CD14-positive monocyte (primary cell): ENCODE measurements around the gene SLC38A6. TPM values are rescaled to one million over a fixed set of nuclear protein-coding genes. Genes with fewer than 3 reads are reported as not detected.

Source experiments
- DNase-seq, 3 donors: peaks; one replicate each; pipeline ENCODE4 v3.0.0-alpha.2; 2011 to 2022
- H2AFZ ChIP-seq: 2 replicates; pipeline ENCODE4 v1.6.0; 2012; ENCODE audit warnings: mild to moderate bottlenecking, low read depth, low read length, inconsistent platforms; ENCODE audit not compliant: insufficient read depth, poor library complexity, severe bottlenecking
- H3K27ac ChIP-seq, 2 donors: 1 replicate in 1 of 2; 2 replicates in 1 of 2; pipeline ENCODE4 v1.5.1; 2012 to 2013; ENCODE audit warnings: low read length in 2 of 2, control low read depth in 1 of 2, inconsistent platforms in 1 of 2, low read depth in 1 of 2, mild to moderate bottlenecking in 1 of 2
- H3K27me3 ChIP-seq, 2 donors: one replicate each; pipeline versions ENCODE4 v1.6.0 to v1.6.1; 2011 to 2013; ENCODE audit warnings: low read length in 2 of 2; ENCODE audit not compliant: control insufficient read depth in 2 of 2, insufficient read depth in 2 of 2
- H3K36me3 ChIP-seq, 2 donors: replicated peaks in 1 of 2; 1 replicate in 1 of 2; 2 replicates in 1 of 2; pipeline versions ENCODE4 v1.5.1 to v1.6.1; 2012 to 2013; ENCODE audit warnings: low read length in 2 of 2, control low read depth in 1 of 2, inconsistent platforms in 1 of 2, mild to moderate bottlenecking in 1 of 2; ENCODE audit not compliant: insufficient read depth in 2 of 2, control insufficient read depth in 1 of 2
- H3K4me1 ChIP-seq, 2 donors: 1 replicate in 1 of 2; 2 replicates in 1 of 2; pipeline versions ENCODE4 v1.5.1 to v1.6.1; 2012 to 2013; ENCODE audit warnings: low read length in 2 of 2, control low read depth in 1 of 2, inconsistent platforms in 1 of 2, mild to moderate bottlenecking in 1 of 2, moderate library complexity in 1 of 2; ENCODE audit not compliant: insufficient read depth in 2 of 2, control insufficient read depth in 1 of 2
- H3K4me2 ChIP-seq: replicated peaks from 2 replicates; pipeline ENCODE3; 2012; ENCODE audit warnings: low read length, moderate library complexity, mild to moderate bottlenecking; ENCODE audit not compliant: poor library complexity, severe bottlenecking; ENCODE audit errors: extremely low read depth
- H3K4me3 ChIP-seq, 3 experiments: fragments of 200-600 bp in 1 of 3; sonication (generic) in 1 of 3; replicated peaks in 1 of 3; 1 replicate in 2 of 3; 2 replicates in 1 of 3; pipeline ENCODE4 v1.5.1; 2011 to 2013; ENCODE audit warnings: low read length in 3 of 3, mild to moderate bottlenecking in 3 of 3, control low read depth in 2 of 3, low read depth in 2 of 3, inconsistent platforms in 1 of 3, moderate library complexity in 1 of 3
- H3K79me2 ChIP-seq: 2 replicates; pipeline ENCODE4 v1.6.0; 2012; ENCODE audit warnings: mild to moderate bottlenecking, control low read depth, inconsistent platforms, low read length, moderate library complexity; ENCODE audit not compliant: insufficient read depth
- H3K9ac ChIP-seq: 2 replicates; pipeline ENCODE4 v1.6.0; 2017; ENCODE audit warnings: low read length, mild to moderate bottlenecking; ENCODE audit not compliant: insufficient read depth, poor library complexity, severe bottlenecking
- H3K9me3 ChIP-seq, 2 donors: replicated peaks in 1 of 2; 1 replicate in 1 of 2; 2 replicates in 1 of 2; pipeline versions ENCODE4 v1.5.1 to v1.6.1; 2012 to 2013; ENCODE audit warnings: low read length in 2 of 2, control low read depth in 1 of 2; ENCODE audit not compliant: control insufficient read depth in 1 of 2, insufficient read depth in 1 of 2
- H4K20me1 ChIP-seq: 2 replicates; pipeline ENCODE4 v1.6.0; 2012; ENCODE audit warnings: mild to moderate bottlenecking, low read length, control low read depth, moderate library complexity; ENCODE audit not compliant: insufficient read depth
- H3K27ac Mint-ChIP-seq, 7 donors: one replicate each; pipeline ENCODE4 v1.8.0; 2020; ENCODE audit warnings: mild to moderate bottlenecking in 7 of 7, mixed read lengths in 7 of 7, moderate library complexity in 6 of 7, inconsistent platforms in 2 of 7
- H3K27me3 Mint-ChIP-seq, 3 donors: one replicate each; pipeline ENCODE4 v1.8.0; 2021 to 2022; ENCODE audit warnings: low read depth in 3 of 3, mild to moderate bottlenecking in 3 of 3, mixed read lengths in 3 of 3, moderate library complexity in 3 of 3, inconsistent platforms in 1 of 3
- H3K36me3 Mint-ChIP-seq, 2 donors: one replicate each; pipeline ENCODE4 v1.8.0; 2020; ENCODE audit warnings: mixed read lengths in 2 of 2, inconsistent platforms in 1 of 2, mild to moderate bottlenecking in 1 of 2
- H3K4me1 Mint-ChIP-seq: one replicate; pipeline ENCODE4 v1.8.0; 2020; ENCODE audit warnings: mild to moderate bottlenecking, mixed read lengths
- H3K4me3 Mint-ChIP-seq, 2 donors: one replicate each; pipeline ENCODE4 v1.8.0; 2020; ENCODE audit warnings: mild to moderate bottlenecking in 2 of 2, mixed read lengths in 2 of 2, moderate library complexity in 1 of 2
- H3K9me3 Mint-ChIP-seq, 7 donors: one replicate each; pipeline ENCODE4 v1.8.0; 2020 to 2022; ENCODE audit warnings: mixed read lengths in 7 of 7, mild to moderate bottlenecking in 6 of 7, moderate library complexity in 6 of 7, inconsistent platforms in 2 of 7
- WGBS: methylation state at CpG from one replicate; pipeline ENCODE4 v1.1.5; 2013; ENCODE audit warnings: missing lambda C conversion rate; ENCODE audit not compliant: insufficient coverage; 5-methylcytosine and 5-hydroxymethylcytosine counted together
- intact Hi-C, 2 donors: fragments of 100-400 bp; cut with micrococcal nuclease; formaldehyde crosslinking; loops; one replicate each; pipeline versions ENCODE4 v1.15.0 to v1.15.1; 2023
- polyA plus RNA-seq, 3 donors: library from polyadenylated mRNA; depleted of rRNA in 1 of 3; unstranded in 2 of 3; stranded (reverse) in 1 of 3; fragments of 300-500 nt in 2 of 3; fragments of >200 nt in 1 of 3; fragmentation: Illumina TruSeq in 2 of 3; gene quantifications; 1 replicate in 2 of 3; 2 replicates in 1 of 3; pipeline ENCODE4 v1.2.3, GENCODE V29; 2012 to 2021
- TF ChIP-seq, protein P1 (sequence below): fragments of 200-600 bp; IDR thresholded peaks from one replicate; pipeline ENCODE4 v1.8.0; 2022; ENCODE audit warnings: antibody characterized with exemption, mild to moderate bottlenecking

The SLC38A6 gene
- polyA plus RNA-seq, 3 donors: 10.3 to 15.9 (median 14.0) TPM

DNA sequence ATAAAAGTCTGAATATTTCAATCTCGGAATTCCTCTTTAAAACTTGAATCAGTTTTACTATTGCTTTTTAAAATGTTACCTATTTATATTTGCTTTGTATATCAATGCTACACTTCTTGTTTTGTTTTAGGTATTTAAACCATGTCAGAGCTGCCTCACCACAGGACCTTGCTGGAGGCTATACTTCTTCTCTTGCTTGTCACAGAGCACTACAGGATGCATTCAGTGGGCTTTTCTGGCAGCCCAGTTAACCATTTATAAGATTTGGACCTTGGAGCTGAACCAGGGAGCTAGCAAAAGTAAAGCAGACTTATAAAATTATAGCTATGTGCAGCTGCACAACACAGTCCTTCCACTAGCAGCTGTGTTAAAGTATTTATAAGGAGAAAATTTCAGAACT is 12.9 kb upstream of the SLC38A6 start:
- Histone ChIP-seq H3K9ac (no peak overlapping the region), H3K4me2 (no peak overlapping the region), H3K27me3 (no peaks in the 10 kb centered on the region), H3K9me3 (no peaks in the 10 kb centered on the region), H3K36me3 (peaks cover 0 to under 1% of the 10 kb centered on the region in 2 donors), H2AFZ (no peak overlapping the region), H3K4me1 (peaks cover 0 to 13% of the 10 kb centered on the region in 2 donors), H4K20me1 (no peaks in the 10 kb centered on the region), H3K79me2 (no peaks in the 10 kb centered on the region), H3K27ac (no peak overlapping the region), H3K4me3 (no peak overlapping the region)
- H3K4me3 Mint-ChIP-seq: no peak overlapping the region
- peaks cover 9% of the 10 kb centered on the region for H3K4me1 Mint-ChIP-seq
- no peak overlapping the region for H3K27ac Mint-ChIP-seq
- intact Hi-C loops: no loop called here
- TF ChIP-seq, protein P1, sequence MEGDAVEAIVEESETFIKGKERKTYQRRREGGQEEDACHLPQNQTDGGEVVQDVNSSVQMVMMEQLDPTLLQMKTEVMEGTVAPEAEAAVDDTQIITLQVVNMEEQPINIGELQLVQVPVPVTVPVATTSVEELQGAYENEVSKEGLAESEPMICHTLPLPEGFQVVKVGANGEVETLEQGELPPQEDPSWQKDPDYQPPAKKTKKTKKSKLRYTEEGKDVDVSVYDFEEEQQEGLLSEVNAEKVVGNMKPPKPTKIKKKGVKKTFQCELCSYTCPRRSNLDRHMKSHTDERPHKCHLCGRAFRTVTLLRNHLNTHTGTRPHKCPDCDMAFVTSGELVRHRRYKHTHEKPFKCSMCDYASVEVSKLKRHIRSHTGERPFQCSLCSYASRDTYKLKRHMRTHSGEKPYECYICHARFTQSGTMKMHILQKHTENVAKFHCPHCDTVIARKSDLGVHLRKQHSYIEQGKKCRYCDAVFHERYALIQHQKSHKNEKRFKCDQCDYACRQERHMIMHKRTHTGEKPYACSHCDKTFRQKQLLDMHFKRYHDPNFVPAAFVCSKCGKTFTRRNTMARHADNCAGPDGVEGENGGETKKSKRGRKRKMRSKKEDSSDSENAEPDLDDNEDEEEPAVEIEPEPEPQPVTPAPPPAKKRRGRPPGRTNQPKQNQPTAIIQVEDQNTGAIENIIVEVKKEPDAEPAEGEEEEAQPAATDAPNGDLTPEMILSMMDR: no peak
- H3K27me3 Mint-ChIP-seq: peaks cover 0 to 2% (median 0%) of the 10 kb centered on the region in 3 donors
- WGBS: no CpG with 5 or more reads among the region's 1 CpG
- H3K9me3 Mint-ChIP-seq: no peaks in the 10 kb centered on the region
- H3K36me3 Mint-ChIP-seq: peaks cover 3 to 8% of the 10 kb centered on the region in 2 donors
- no peak for DNase-seq

DNA sequence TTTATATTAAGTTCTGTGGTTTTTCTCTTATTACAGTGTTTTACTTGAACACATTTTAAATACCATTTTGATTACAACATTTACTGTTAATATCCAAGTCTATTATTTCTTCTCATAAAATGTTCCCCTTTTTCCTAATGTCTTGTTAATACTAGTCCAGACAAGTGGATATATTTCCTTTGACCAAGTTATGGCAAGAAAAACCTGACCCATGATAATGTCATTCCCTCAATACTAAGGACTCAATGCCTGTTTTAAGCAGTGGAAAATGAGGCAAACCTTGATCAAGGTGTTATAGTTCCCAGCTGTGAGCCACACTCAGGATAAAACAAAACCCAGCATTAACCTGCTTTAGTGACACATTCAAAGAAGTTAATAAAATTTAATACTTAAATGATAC is 12.4 kb upstream of the SLC38A6 start:
- Mint-ChIP-seq H3K36me3 (peaks cover 7 to 8% of the 10 kb centered on the region in 2 donors), H3K27me3 (peaks cover 0 to 2% (median 0%) of the 10 kb centered on the region in 3 donors), H3K4me1 (peaks cover 9% of the 10 kb centered on the region), H3K9me3 (no peaks in the 10 kb centered on the region), H3K27ac (no peak overlapping the region), H3K4me3 (no peak overlapping the region)
- Histone ChIP-seq H3K4me2 (no peak overlapping the region), H4K20me1 (no peaks in the 10 kb centered on the region), H3K9ac (no peak overlapping the region), H3K79me2 (no peaks in the 10 kb centered on the region), H3K4me3 (no peak overlapping the region), H3K4me1 (peaks cover 0 to 13% of the 10 kb centered on the region in 2 donors), H3K9me3 (no peaks in the 10 kb centered on the region), H3K36me3 (peaks cover 0 to 6% of the 10 kb centered on the region in 2 donors), H3K27me3 (no peaks in the 10 kb centered on the region), H3K27ac (no peak overlapping the region), H2AFZ (no peak overlapping the region)
- no peak for DNase-seq
- intact Hi-C loops: no loop called here
- TF ChIP-seq, protein P1: no peak
